Ovary (tissue), 9 donors: ENCODE results near the gene CCL27. TPM values are rescaled to one million over a fixed set of nuclear protein-coding genes. Genes with fewer than 3 reads are reported as not detected.
"Not testable (repeated sequence)": the region's sequence is repeated elsewhere in the genome, so short reads cannot be mapped to it uniquely, and the experiment has no call there.

Experiments
- DNase-seq, 5 donors: peaks; one replicate each; pipeline ENCODE4 v3.0.0-alpha.2; 2019 to 2020
- H3K27ac ChIP-seq, 2 donors: fragments of 200-600 bp; one replicate each; pipeline versions ENCODE4 v1.5.1 to v1.8.0; 2019 to 2022
- H3K27me3 ChIP-seq: fragments of 200-600 bp; one replicate; pipeline ENCODE4 v1.8.0; 2022
- H3K36me3 ChIP-seq: fragments of 200-600 bp; sonication (generic); one replicate; pipeline ENCODE4 v1.5.1; 2019
- H3K4me1 ChIP-seq: one replicate; pipeline ENCODE4 v1.8.1; 2013; ENCODE audit warnings: mild to moderate bottlenecking, moderate library complexity; ENCODE audit not compliant: insufficient read depth
- H3K4me3 ChIP-seq: fragments of 200-600 bp; sonication (generic); one replicate; pipeline ENCODE4 v1.5.1; 2017
- H3K9me3 ChIP-seq, 2 donors: fragments of 200-600 bp in 1 of 2; sonication (generic) in 1 of 2; one replicate each; pipeline versions ENCODE4 v1.5.1 to v1.8.1; 2013 to 2019; ENCODE audit warnings: mild to moderate bottlenecking in 1 of 2, moderate library complexity in 1 of 2
- CTCF ChIP-seq, 3 donors: fragments of 450-650 bp in 2 of 3; fragments of 200-600 bp in 1 of 3; IDR thresholded peaks; one replicate each; pipeline versions ENCODE4 v1.5.1 to v1.8.0; 2016 to 2022; ENCODE audit warnings: antibody characterized with exemption in 3 of 3, mild to moderate bottlenecking in 1 of 3
- EP300 ChIP-seq: sonication (generic); formaldehyde crosslinking; IDR thresholded peaks from one replicate; pipeline ENCODE4 v1.6.1; 2017; ENCODE audit warnings: antibody characterized with exemption
- POLR2A ChIP-seq: fragments of 450-650 bp; IDR thresholded peaks from one replicate; pipeline ENCODE4 v1.6.1; 2017; ENCODE audit warnings: antibody characterized with exemption, mild to moderate bottlenecking, moderate library complexity
- WGBS, 3 donors: extraction: QIAGEN DNeasy Blood & Tissue Kit in 1 of 3; methylation state at CpG; one replicate each; pipeline versions ENCODE4 v1.1.5 to v1.1.7; 2013 to 2017; 5-methylcytosine and 5-hydroxymethylcytosine counted together
- intact Hi-C, 4 donors: fragments of 100-400 bp; cut with DNase I; formaldehyde crosslinking; loops; one replicate each; pipeline versions ENCODE4 v1.11.0 to v1.15.1; 2022 to 2023
- polyA plus RNA-seq, 2 donors: library from polyadenylated mRNA; stranded (reverse); fragments of 200-250 nt in 1 of 2; fragments of 350-450 nt in 1 of 2; fragmentation: Illumina TruSeq in 1 of 2; extraction: RNeasy Lipid Tissue Mini Kit (QIAGEN cat#74804) in 1 of 2; gene quantifications; one replicate each; pipeline ENCODE4 v1.2.3, GENCODE V29; 2013 to 2014
- total RNA-seq, 7 donors: library from RNA; depleted of rRNA in 2 of 7; stranded (reverse); fragments of >200 nt in 2 of 7; fragmentation: NEBNext Ultra II Directional in 3 of 7; extraction: Animal tissue kit (Norgen Biotek cat#: 25700) in 3 of 7; gene quantifications; one replicate each; pipeline versions ENCODE4 v1.1.0 to v1.2.4, GENCODE V29; 2016 to 2023
- donor health status: DM: no; HTN: no; CAD: no; lungs with moderate emphysema.
- donor health status: DM: no; HTN: no; CAD: no.
- donor health status: Bipolar disorder and iron deficiency.
- donor health status: DM: yes; HTN: yes; CAD: no.
- donor health status: DM: no; HTN: no; CAD: no.
- donor health status: DM: yes; HTN: yes; CAD: no.

The CCL27 gene
- total and polyA plus RNA-seq, 9 donors = 0.21 to 1.1 (median 0.66) TPM; not detected in 4

DNA sequence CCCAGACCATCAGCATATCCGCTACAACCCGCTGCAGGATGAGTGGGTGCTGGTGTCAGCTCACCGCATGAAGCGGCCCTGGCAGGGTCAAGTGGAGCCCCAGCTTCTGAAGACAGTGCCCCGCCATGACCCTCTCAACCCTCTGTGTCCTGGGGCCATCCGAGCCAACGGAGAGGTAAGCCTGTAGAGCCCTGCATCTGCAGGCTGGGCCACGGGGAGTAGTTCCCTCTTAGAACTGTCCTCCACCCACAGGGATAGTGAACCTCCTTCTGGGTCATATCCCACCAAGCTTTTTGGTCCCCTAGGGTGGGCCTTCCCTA is 15.4 kb downstream of the CCL27 start:
- peak overlapping the region; percentile 54 to 79 for H3K27ac ChIP-seq
- WGBS, 3 donors = 3 to 13% (median 5%) methylated on average over 8 of the region's 8 CpGs
- peaks cover 19% of the 10 kb centered on the region for H3K4me1 ChIP-seq
- DNase-seq = no peak
- intact Hi-C loops = no loop called here
- H3K36me3 ChIP-seq = no peaks in the 10 kb centered on the region
- peak overlapping the region; percentile 82 for H3K4me3 ChIP-seq
- no peak for TF ChIP-seq CTCF (IDR thresholded peaks at IDR 0.05)
- TF ChIP-seq EP300 = no peak
- TF ChIP-seq POLR2A = no peak
- H3K27me3 ChIP-seq = no peaks in the 10 kb centered on the region
- no peaks in the 10 kb centered on the region for H3K9me3 ChIP-seq

- no peaks in the 10 kb centered on the region for H3K9me3 ChIP-seq
- peaks cover 18% of the 10 kb centered on the region for H3K4me1 ChIP-seq
- TF ChIP-seq CTCF (IDR thresholded peaks at IDR 0.05) = peak in 1 of 3 donors; percentile 64
- no peak for TF ChIP-seq POLR2A
- no peaks in the 10 kb centered on the region for H3K36me3 ChIP-seq
- peak within 1 kb of the TSS; percentile 82 for H3K4me3 ChIP-seq
- no peaks in the 10 kb centered on the region for H3K27me3 ChIP-seq
- intact Hi-C loops = no loop called here
- H3K27ac ChIP-seq = peak within 1 kb of the TSS; percentile 54 to 79
- 4 to 7% (median 6%) methylated on average over 30 to 43 of the region's 43 CpGs for WGBS, 3 donors
- peak; percentile 93 to 96 (median 95) for DNase-seq
Measured at GRCh38 chr9:34646211-34647083, 16.0 kb downstream of the CCL27 start, which contains the start of gene GALT. Gene GALT, plus strand, starts transcription at chr9:34646675. Its CDS starts 30 bp downstream, at chr9:34646705.

DNA sequence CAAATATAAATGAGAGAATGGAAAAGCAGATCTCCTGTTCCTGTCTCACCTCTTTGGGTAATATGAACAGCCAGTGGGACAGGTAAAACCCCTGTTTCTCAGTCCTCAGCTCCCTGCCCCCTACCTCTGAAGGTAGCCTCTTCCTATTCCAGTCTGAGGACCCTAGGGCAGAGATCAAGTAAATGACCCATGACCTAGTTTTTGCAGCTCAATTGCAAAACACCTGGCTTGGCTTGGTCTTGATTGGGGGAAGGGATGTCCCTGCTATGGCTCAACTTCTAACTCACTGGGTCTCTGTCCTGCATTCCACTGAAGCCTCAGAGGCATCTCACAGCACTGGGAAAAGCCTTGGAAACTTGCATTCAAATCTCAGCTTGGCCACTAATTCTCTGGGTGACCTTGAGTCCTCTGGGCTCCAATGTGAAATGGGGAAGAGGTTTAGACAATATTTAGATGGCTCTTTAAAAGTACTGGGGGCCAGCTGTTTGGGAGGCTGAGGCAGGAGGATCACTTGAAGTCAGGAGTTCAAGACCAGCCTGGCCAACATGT is 17.6 kb downstream of the CCL27 start:
- intact Hi-C loops = no loop called here

GRCh38 chr9:34642679-34643078 is 19.8 kb downstream of the CCL27 start:
- H3K4me1 ChIP-seq = peaks cover 12% of the 10 kb centered on the region
- TF ChIP-seq CTCF (IDR thresholded peaks at IDR 0.05) = no peak
- TF ChIP-seq EP300 = no peak
- TF ChIP-seq POLR2A = no peak
- intact Hi-C loops = no loop called here
- H3K9me3 ChIP-seq = no peaks in the 10 kb centered on the region
- WGBS, 3 donors = 84 to 100% (median 94%) methylated on average over 1 of the region's 1 CpG
- H3K36me3 ChIP-seq = no peaks in the 10 kb centered on the region
- no peaks in the 10 kb centered on the region for H3K27me3 ChIP-seq
- H3K4me3 ChIP-seq = no peak overlapping the region
- no peak for DNase-seq
- H3K27ac ChIP-seq = no peak overlapping the region

More for the DNA sequence above, 17.6 kb downstream of the CCL27 start:
- no peak for DNase-seq
- Histone ChIP-seq H3K4me1 (peaks cover 10% of the 10 kb centered on the region), H3K4me3 (no peak overlapping the region), H3K9me3 (no peaks in the 10 kb centered on the region), H3K27me3 (no peaks in the 10 kb centered on the region), H3K27ac (no peak overlapping the region), H3K36me3 (no peaks in the 10 kb centered on the region)
- TF ChIP-seq CTCF (IDR thresholded peaks at IDR 0.05) = no peak
- TF ChIP-seq POLR2A = no peak
- no peak for TF ChIP-seq EP300

GRCh38 chr9:34639322-34639721 is 23.1 kb downstream of the CCL27 start:
- not testable (repeated sequence) for H3K36me3 ChIP-seq, H3K4me3 ChIP-seq, H3K27me3 ChIP-seq, H3K4me1 ChIP-seq, DNase-seq, H3K27ac ChIP-seq, H3K9me3 ChIP-seq
- intact Hi-C loops = loop anchor here in 1 of 4 donors (5.0 kb wide), 1 partner anchor 63 kb away; no protein-coding TSS in a partner anchor
- WGBS, 3 donors = 86 to 91% (median 89%) methylated on average over 8 of the region's 8 CpGs
